HG03558 (cell line): ENCODE results near the gene DDX17.

ENCODE experiments used
- ATAC-seq: cut with Tn5 transposase; IDR thresholded peaks from one replicate; pipeline ENCODE4 v1.9.1; 2021; ENCODE audit warnings: moderate number of reproducible peaks; ENCODE audit not compliant: unreplicated experiment; ENCODE audit errors: extremely low read depth

Gene DDX17

GRCh38 chr22:38506118-38506962 lies at the start of gene DDX17:
TSS of gene DDX17 (minus strand) at chr22:38506311.
- peak; percentile 46 for ATAC-seq

DNA sequence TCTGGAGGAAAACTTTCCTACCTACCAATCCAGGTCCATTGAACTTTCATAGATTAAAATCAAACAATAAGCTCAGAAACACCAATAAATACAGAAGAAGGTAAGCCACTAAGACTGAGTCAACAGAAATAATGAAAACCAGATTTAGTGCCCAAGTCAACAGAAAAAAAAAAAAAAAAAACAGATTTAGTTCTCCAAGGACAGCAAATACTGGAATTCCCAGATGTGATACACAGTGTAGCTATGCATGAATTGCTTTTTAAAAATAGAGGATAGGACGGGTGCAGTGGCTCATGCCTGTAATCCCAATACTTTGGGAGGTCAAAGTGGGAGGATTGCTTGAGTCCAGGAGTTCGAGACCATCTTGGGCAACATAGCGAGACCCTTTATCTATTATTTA lies 48.2 kb upstream of the DDX17 start:
- no peak for ATAC-seq

- no peak for ATAC-seq
These were observed 43.2 kb upstream of the DDX17 start for GRCh38 chr22:38549101-38549894.

GRCh38 chr22:38540701-38541100 lies 34.6 kb upstream of the DDX17 start:
- ATAC-seq: no peak

- no peak for ATAC-seq
These were observed 25.3 kb upstream of the DDX17 start for GRCh38 chr22:38531251-38531938.

DNA sequence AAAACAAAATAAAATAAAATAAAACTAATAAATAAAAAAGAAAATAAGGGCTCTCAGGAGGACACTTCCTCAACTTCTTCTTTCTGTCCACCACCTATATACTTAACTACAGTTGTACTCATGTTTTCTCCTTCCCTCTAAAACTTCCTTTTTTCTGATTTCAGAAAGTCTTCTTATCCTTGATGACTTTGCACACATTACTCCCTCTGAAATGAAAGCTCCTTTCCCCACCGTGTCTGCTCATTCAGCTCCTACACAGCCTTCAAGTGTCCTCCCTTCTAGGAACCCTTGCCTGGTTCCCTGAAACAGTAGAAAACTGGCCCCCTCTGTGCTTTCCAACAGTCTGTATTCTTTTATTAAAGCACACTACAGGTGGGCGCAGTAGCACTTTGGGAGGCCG lies 18.3 kb upstream of the DDX17 start:
- no peak for ATAC-seq

DNA sequence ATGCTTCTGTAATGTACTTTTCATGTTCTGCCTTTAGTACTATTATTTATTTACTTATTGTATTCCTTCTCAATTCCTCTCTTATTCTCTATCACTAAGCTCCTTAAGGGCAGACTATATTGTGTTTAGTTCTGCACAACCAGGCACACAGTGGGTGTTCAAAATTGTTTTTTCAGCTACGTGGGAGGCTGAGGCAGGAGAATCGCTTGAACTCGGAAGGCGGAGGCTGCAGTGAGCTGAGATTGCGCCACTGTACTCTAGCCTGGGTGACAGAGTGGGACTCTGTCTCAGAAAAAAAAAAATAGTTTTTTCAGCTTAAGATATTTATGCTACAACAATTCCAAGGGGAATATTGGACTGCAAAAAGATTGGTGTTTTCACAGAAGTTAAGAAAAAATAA lies 17.4 kb upstream of the DDX17 start:
- ATAC-seq: no peak

DNA sequence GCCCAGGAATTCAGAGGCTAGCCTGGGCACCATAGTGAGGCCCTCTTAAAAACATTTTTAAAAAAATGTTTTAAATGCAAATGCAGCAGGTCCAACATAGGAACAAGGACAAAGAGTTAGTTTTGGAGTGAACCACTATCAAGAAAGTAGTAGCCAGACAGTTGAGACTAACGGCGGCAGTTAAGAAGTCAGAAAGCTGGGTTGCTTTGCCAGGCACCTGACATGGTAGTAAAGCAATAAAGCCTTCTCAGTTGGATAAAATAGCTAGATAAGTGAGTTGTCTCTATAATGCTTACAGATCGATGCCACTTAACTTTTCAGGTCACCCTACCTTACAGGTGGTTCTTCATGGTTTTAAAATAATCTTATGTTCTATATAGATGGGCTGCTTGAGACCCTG lies 16.9 kb upstream of the DDX17 start:
- ATAC-seq: no peak

- ATAC-seq: no peak
These were observed 13.5 kb upstream of the DDX17 start for GRCh38 chr22:38519453-38520250.

DNA sequence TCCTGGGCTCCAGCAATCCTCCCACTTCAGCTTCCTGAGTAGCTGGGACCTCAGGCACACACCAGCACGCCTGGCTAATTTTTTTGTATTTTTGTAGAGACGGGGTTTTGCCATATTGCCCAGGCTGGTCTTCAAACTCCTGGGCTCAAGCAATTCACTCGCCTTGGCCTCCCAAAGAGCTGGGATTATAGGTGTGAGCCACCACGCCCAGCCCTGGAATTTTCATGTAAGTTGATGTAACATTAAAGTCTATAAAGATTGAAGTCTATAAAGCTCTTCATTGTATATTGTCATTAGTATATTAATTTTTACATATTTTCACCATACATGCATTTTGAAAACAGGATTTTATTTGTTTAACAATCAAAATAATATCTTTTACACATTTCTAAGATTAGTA lies 12.5 kb upstream of the DDX17 start:
- ATAC-seq: no peak

DNA sequence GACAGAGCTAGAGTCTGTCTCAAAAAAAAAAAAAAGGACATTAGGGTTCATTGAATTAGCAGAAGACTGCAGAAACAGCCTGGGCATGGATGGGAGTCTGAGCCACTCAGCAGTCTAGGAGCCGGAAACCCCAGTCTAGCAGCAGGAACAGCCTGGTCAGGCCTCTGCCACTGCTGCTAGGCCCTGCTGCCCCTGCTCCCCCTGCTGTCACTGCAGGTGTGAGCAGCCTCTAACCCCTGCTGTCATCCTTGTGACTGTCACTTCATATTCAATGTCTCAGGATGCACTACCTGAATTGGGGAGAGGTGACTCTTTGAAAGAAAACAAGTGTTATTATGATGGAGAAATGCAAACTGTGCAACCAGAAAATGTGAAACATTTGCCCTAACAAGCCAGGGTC lies 7.0 kb upstream of the DDX17 start:
- no peak for ATAC-seq

GRCh38 chr22:38510416-38510970 lies 4.4 kb upstream of the DDX17 start:
- no peak for ATAC-seq

DNA sequence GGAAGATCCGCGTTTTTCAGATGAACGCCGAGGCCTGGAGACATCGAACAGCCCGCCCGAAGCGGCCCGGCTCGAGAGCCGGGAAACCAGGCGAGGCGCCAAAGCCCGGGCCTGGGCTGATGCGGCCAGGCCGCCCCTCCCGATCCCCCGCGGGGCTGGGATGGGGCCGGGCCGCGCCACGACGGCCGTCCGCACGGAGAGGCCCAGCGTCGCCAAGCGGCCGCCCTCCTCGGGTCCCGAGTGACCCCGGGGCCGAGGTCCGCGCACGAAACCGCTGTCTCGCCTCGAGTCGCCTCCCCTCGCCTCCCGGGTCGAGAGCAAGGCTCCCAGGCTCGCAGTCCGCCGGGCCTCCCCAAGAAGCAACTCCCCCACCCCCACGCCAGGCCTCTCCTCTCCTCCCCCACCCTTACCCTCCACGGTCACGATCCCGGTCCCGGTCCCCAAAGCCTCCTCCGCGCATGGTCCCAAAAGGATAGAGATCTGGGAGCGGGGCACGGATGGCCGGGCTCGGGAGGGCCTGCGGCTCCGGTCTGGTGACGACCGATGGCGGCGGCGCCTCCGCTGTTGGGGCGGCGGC lies 482 bp downstream of the DDX17 start:
- ATAC-seq: peak; percentile 3

- ATAC-seq: no peak
These were observed 1.2 kb downstream of the DDX17 start for GRCh38 chr22:38504731-38505540.

- no peak for ATAC-seq
These were observed 3.1 kb downstream of the DDX17 start for GRCh38 chr22:38503021-38503420.

- no peak for ATAC-seq
These were observed 4.1 kb downstream of the DDX17 start for GRCh38 chr22:38501797-38502672.

- ATAC-seq: no peak
These were observed 8.2 kb downstream of the DDX17 start for GRCh38 chr22:38497869-38498268.

DNA sequence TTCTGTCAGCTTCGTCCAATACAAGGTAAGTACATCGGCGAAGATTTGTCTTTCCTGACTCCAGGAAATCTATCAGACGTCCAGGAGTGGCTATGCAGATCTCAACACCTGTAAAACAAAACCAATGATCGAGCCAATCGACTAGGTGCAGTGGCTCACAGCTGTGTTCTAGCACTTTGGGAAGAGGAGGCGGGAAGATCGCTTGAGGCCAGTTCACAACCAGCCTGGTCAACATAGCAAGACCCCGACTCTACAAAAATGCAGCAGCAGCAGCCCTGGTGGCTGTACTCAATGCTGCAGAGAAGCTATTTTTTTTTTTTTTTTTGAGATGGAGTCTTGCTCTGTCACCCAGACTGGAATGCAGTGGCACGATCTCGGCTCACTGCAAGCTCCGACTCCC lies 11.2 kb downstream of the DDX17 start:
- ATAC-seq: no peak
